SK-N-SH (cell line): ENCODE data around the gene RB1. TPM values are rescaled to one million over a fixed set of nuclear protein-coding genes. Genes with fewer than 3 reads are reported as not detected.

Source experiments
- CTCF ChIA-PET: fragments of 300-600, 350-600 bp; formaldehyde crosslinking; extraction: SDS; loops from one replicate; lab custom pipeline; 2021; lab: Yijun Ruan, JAX
- POLR2A ChIA-PET: fragments of 350-600 bp; sonication (Branson Sonifier 250); formaldehyde crosslinking; extraction: SDS; loops from one replicate; lab custom pipeline; 2020; ENCODE audit warnings: antibody characterized with exemption, inconsistent platforms; lab: Yijun Ruan, JAX
- DNase-seq: peaks from one replicate; pipeline ENCODE4 v3.0.0; 2012
- H2AFZ ChIP-seq: fragments of 200-600 bp; sonication (generic); 2 replicates; pipeline ENCODE4 v1.8.1; 2016; ENCODE audit warnings: antibody characterized with exemption, mild to moderate bottlenecking, low read depth
- H3F3A ChIP-seq: fragments of 200-600 bp; sonication (generic); replicated peaks from 2 replicates; pipeline ENCODE3; 2016; ENCODE audit warnings: antibody characterized with exemption, mild to moderate bottlenecking; ENCODE audit not compliant: insufficient read depth
- H3K27ac ChIP-seq, 2 experiments: fragments of 200-500 bp in 1 of 2; fragments of 200-600 bp in 1 of 2; sonication (Bioruptor generic) in 1 of 2; sonication (generic), shearing (Covaris generic) in 1 of 2; 2 replicates each; pipeline versions ENCODE4 v1.5.1 to v1.6.1; 2014 to 2016; ENCODE audit warnings: low read depth in 2 of 2, inconsistent platforms in 1 of 2, low read length in 1 of 2, mild to moderate bottlenecking in 1 of 2, mixed read lengths in 1 of 2
- H3K27me3 ChIP-seq: fragments of 200-600 bp; sonication (generic), shearing (Covaris generic); 2 replicates; pipeline ENCODE4 v1.6.1; 2016; ENCODE audit warnings: mixed run types; ENCODE audit not compliant: insufficient read depth
- H3K36me3 ChIP-seq, 2 experiments: fragments of 200-500 bp in 1 of 2; fragments of 200-600 bp in 1 of 2; sonication (Bioruptor generic) in 1 of 2; sonication (generic) in 1 of 2; replicated peaks in 1 of 2; 2 replicates each; pipeline versions ENCODE3 to v1.5.1; 2014 to 2016; ENCODE audit warnings: low read length in 1 of 2, mild to moderate bottlenecking in 1 of 2; ENCODE audit not compliant: insufficient read depth in 2 of 2, control insufficient read depth in 1 of 2
- H3K4me1 ChIP-seq, 2 experiments: fragments of 200-500 bp in 1 of 2; fragments of 200-600 bp in 1 of 2; sonication (Bioruptor generic) in 1 of 2; sonication (generic), shearing (Covaris generic) in 1 of 2; 2 replicates each; pipeline versions ENCODE4 v1.5.1 to v1.6.1; 2014 to 2016; ENCODE audit warnings: low read depth in 1 of 2, low read length in 1 of 2, mixed run types in 1 of 2; ENCODE audit not compliant: insufficient read depth in 2 of 2, control insufficient read depth in 1 of 2
- H3K4me2 ChIP-seq: fragments of 200-600 bp; sonication (generic), shearing (Covaris generic); 2 replicates; pipeline ENCODE4 v1.6.1; 2017; ENCODE audit warnings: mixed run types
- H3K4me3 ChIP-seq, 2 experiments: fragments of 200-500 bp in 1 of 2; fragments of 200-600 bp in 1 of 2; sonication (Bioruptor generic) in 1 of 2; sonication (generic), shearing (Covaris generic) in 1 of 2; 2 replicates each; pipeline versions ENCODE4 v1.5.1 to v1.8.1; 2014 to 2016; ENCODE audit warnings: low read depth in 2 of 2, inconsistent platforms in 1 of 2, low read length in 1 of 2, mild to moderate bottlenecking in 1 of 2, mixed read lengths in 1 of 2, moderate library complexity in 1 of 2
- H3K79me2 ChIP-seq: fragments of 200-600 bp; sonication (generic); 2 replicates; pipeline ENCODE4 v1.8.1; 2017; ENCODE audit warnings: mild to moderate bottlenecking; ENCODE audit not compliant: insufficient read depth
- H3K9ac ChIP-seq: fragments of 200-600 bp; sonication (generic); 2 replicates; pipeline ENCODE4 v1.6.1; 2017; ENCODE audit warnings: mixed run types
- H3K9me2 ChIP-seq: fragments of 200-600 bp; sonication (generic); 2 replicates; pipeline ENCODE4 v1.6.1; 2017; ENCODE audit warnings: mixed run types
- H3K9me3 ChIP-seq: fragments of 200-600 bp; sonication (generic); 2 replicates; pipeline ENCODE4 v1.6.1; 2017; ENCODE audit warnings: mixed run types, mild to moderate bottlenecking, moderate library complexity
- H4K20me1 ChIP-seq: fragments of 200-600 bp; sonication (generic); 2 replicates; pipeline ENCODE4 v1.6.1; 2017; ENCODE audit warnings: mild to moderate bottlenecking, mixed run types; ENCODE audit not compliant: insufficient read depth
- CHD2 ChIP-seq: fragments of 150-350 bp; IDR thresholded peaks from 2 replicates; pipeline ENCODE4 v1.6.1; 2018; ENCODE audit warnings: low read length; ENCODE audit not compliant: partially characterized antibody
- ELF1 ChIP-seq: IDR thresholded peaks from 2 replicates; pipeline ENCODE4 v1.4.0; 2012
- EZH2phosphoT487 ChIP-seq: fragments of 200-600 bp; sonication (generic); IDR thresholded peaks from 2 replicates; pipeline ENCODE4 v1.6.1; 2017; ENCODE audit warnings: low read depth, mixed run types, mild to moderate bottlenecking, antibody characterized with exemption, moderate library complexity, borderline replicate concordance
- FOSL2 ChIP-seq: IDR thresholded peaks from 2 replicates; pipeline ENCODE4 v1.4.0; 2012; ENCODE audit warnings: low read depth, mild to moderate bottlenecking, moderate library complexity, borderline replicate concordance
- IRF3 ChIP-seq: fragments of 150-350 bp; IDR thresholded peaks from 2 replicates; pipeline ENCODE4 v1.6.1; 2016; ENCODE audit warnings: mild to moderate bottlenecking, low read depth, low read length
- JUND ChIP-seq: IDR thresholded peaks from 2 replicates; pipeline ENCODE4 v1.4.0; 2012
- MAX ChIP-seq: IDR thresholded peaks from 2 replicates; pipeline ENCODE4 v1.4.0; 2012; ENCODE audit warnings: low read depth
- MEF2A ChIP-seq: IDR thresholded peaks from 2 replicates; pipeline ENCODE4 v1.4.0; 2012; ENCODE audit warnings: low read depth, borderline replicate concordance
- MXI1 ChIP-seq: IDR thresholded peaks from 2 replicates; pipeline ENCODE4 v1.6.1; 2012; ENCODE audit warnings: mild to moderate bottlenecking, low read depth, low read length, improper control_type of control experiment
- NFIC ChIP-seq: IDR thresholded peaks from 2 replicates; pipeline ENCODE4 v1.4.0; 2012; ENCODE audit warnings: borderline replicate concordance
- POLR2AphosphoS5 ChIP-seq: IDR thresholded peaks from 2 replicates; pipeline ENCODE4 v1.6.1; 2012; ENCODE audit warnings: low read depth, low read length
- RXRA ChIP-seq: IDR thresholded peaks from 2 replicates; pipeline ENCODE4 v1.4.0; 2012; ENCODE audit warnings: low read depth, mild to moderate bottlenecking, borderline replicate concordance
- SIN3A ChIP-seq: IDR thresholded peaks from 2 replicates; pipeline ENCODE4 v1.6.1; 2012; ENCODE audit warnings: low read depth, mild to moderate bottlenecking, low read length, moderate library complexity, borderline replicate concordance
- SMC3 ChIP-seq: IDR thresholded peaks from 2 replicates; pipeline ENCODE4 v1.6.1; 2012; ENCODE audit warnings: low read depth, low read length, improper control_type of control experiment
- TCF12 ChIP-seq: IDR thresholded peaks from 2 replicates; pipeline ENCODE4 v1.4.0; 2012
- USF2 ChIP-seq: fragments of 150-350 bp; IDR thresholded peaks from 2 replicates; pipeline ENCODE4 v1.6.1; 2017; ENCODE audit warnings: antibody characterized with exemption, low read length, low read depth, borderline replicate concordance
- WGBS: methylation state at CpG from one replicate; pipeline ENCODE4 v1.1.6; 2017; ENCODE audit warnings: low lambda C conversion rate; 5-methylcytosine and 5-hydroxymethylcytosine counted together
- polyA plus RNA-seq, 3 experiments: library from polyadenylated mRNA; depleted of rRNA; stranded (reverse); fragments of >200 nt; gene quantifications; 2 replicates each; pipeline ENCODE4 v1.2.3, GENCODE V29; 2012
- TF ChIP-seq, protein P1 (sequence below): IDR thresholded peaks from 2 replicates; pipeline ENCODE4; 2012
- TF ChIP-seq, protein P2 (sequence below): IDR thresholded peaks from 2 replicates; pipeline ENCODE4 v1.4.0; 2012; ENCODE audit warnings: low read depth, borderline replicate concordance
- TF ChIP-seq, protein P3 (sequence below): IDR thresholded peaks from 2 replicates; pipeline ENCODE4 v1.6.1; 2012; ENCODE audit warnings: mild to moderate bottlenecking, low read depth, low read length, moderate library complexity

The RB1 gene
- polyA plus RNA-seq, 1 of the 3 experiments (the other 2 are of a cell fraction), result 11.5 TPM

- no peak for DNase-seq
- Histone ChIP-seq H3K9ac (no peak overlapping the region), H3K9me3 (no peaks in the 10 kb centered on the region), H3K4me2 (no peak overlapping the region), H4K20me1 (no peaks in the 10 kb centered on the region), H3K36me3 (no peaks in the 10 kb centered on the region), H3K9me2 (no peaks in the 10 kb centered on the region), H3K27ac (no peak overlapping the region), H2AFZ (no peak overlapping the region), H3F3A (no peaks in the 10 kb centered on the region), H3K4me3 (no peak overlapping the region), H3K79me2 (no peaks in the 10 kb centered on the region), H3K27me3 (no peaks in the 10 kb centered on the region), H3K4me1 (peaks cover 0 to 4% of the 10 kb centered on the region in 2 experiments; a peak in 1 of 4 replicates)
- WGBS, result 52% methylated on average over 4 of the region's 4 CpGs
- CTCF ChIA-PET, result no interaction called here
- TF ChIP-seq TCF12 (no peak), FOSL2 (no peak), POLR2AphosphoS5 (no peak), MXI1 (no peak), IRF3 (no peak), RXRA (no peak), SIN3A (no peak), SMC3 (no peak), CHD2 (no peak), EZH2phosphoT487 (no peak), MEF2A (no peak), JUND (no peak), USF2 (no peak), MAX (no peak), NFIC (no peak), ELF1 (no peak)
- TF ChIP-seq, protein P1, sequence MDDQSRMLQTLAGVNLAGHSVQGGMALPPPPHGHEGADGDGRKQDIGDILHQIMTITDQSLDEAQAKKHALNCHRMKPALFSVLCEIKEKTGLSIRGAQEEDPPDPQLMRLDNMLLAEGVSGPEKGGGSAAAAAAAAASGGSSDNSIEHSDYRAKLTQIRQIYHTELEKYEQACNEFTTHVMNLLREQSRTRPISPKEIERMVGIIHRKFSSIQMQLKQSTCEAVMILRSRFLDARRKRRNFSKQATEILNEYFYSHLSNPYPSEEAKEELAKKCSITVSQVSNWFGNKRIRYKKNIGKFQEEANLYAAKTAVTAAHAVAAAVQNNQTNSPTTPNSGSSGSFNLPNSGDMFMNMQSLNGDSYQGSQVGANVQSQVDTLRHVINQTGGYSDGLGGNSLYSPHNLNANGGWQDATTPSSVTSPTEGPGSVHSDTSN, result no peak
- TF ChIP-seq, protein P2, sequence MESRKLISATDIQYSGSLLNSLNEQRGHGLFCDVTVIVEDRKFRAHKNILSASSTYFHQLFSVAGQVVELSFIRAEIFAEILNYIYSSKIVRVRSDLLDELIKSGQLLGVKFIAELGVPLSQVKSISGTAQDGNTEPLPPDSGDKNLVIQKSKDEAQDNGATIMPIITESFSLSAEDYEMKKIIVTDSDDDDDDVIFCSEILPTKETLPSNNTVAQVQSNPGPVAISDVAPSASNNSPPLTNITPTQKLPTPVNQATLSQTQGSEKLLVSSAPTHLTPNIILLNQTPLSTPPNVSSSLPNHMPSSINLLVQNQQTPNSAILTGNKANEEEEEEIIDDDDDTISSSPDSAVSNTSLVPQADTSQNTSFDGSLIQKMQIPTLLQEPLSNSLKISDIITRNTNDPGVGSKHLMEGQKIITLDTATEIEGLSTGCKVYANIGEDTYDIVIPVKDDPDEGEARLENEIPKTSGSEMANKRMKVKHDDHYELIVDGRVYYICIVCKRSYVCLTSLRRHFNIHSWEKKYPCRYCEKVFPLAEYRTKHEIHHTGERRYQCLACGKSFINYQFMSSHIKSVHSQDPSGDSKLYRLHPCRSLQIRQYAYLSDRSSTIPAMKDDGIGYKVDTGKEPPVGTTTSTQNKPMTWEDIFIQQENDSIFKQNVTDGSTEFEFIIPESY, result no peak
- TF ChIP-seq, protein P3, sequence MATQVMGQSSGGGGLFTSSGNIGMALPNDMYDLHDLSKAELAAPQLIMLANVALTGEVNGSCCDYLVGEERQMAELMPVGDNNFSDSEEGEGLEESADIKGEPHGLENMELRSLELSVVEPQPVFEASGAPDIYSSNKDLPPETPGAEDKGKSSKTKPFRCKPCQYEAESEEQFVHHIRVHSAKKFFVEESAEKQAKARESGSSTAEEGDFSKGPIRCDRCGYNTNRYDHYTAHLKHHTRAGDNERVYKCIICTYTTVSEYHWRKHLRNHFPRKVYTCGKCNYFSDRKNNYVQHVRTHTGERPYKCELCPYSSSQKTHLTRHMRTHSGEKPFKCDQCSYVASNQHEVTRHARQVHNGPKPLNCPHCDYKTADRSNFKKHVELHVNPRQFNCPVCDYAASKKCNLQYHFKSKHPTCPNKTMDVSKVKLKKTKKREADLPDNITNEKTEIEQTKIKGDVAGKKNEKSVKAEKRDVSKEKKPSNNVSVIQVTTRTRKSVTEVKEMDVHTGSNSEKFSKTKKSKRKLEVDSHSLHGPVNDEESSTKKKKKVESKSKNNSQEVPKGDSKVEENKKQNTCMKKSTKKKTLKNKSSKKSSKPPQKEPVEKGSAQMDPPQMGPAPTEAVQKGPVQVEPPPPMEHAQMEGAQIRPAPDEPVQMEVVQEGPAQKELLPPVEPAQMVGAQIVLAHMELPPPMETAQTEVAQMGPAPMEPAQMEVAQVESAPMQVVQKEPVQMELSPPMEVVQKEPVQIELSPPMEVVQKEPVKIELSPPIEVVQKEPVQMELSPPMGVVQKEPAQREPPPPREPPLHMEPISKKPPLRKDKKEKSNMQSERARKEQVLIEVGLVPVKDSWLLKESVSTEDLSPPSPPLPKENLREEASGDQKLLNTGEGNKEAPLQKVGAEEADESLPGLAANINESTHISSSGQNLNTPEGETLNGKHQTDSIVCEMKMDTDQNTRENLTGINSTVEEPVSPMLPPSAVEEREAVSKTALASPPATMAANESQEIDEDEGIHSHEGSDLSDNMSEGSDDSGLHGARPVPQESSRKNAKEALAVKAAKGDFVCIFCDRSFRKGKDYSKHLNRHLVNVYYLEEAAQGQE, result no peak
- POLR2A ChIA-PET, result no interaction called here
Measured at GRCh38 chr13:48297131-48297786, 6.3 kb upstream of the RB1 start.
